Lower leg skin (tissue), 4 donors: ENCODE data around the gene SNX11. TPM values are rescaled to one million over a fixed set of nuclear protein-coding genes. Genes with fewer than 3 reads are reported as not detected.

Source experiments
- DNase-seq, 2 donors: peaks; one replicate each; pipeline ENCODE4 v3.0.0-alpha.2; 2019; ENCODE audit warnings: low spot score in 2 of 2
- H3K4me3 ChIP-seq: fragments of 200-600 bp; sonication (generic); 2 replicates; pipeline ENCODE4 v1.5.1; 2017; ENCODE audit warnings: mild to moderate bottlenecking, low read depth; ENCODE audit not compliant: poor library complexity, severe bottlenecking
- CTCF ChIP-seq, 3 donors: fragments of 450-650 bp; IDR thresholded peaks; one replicate each; pipeline ENCODE4 v1.5.1; 2016; ENCODE audit warnings: antibody characterized with exemption in 3 of 3, mild to moderate bottlenecking in 3 of 3, moderate library complexity in 2 of 3
- POLR2A ChIP-seq, 2 donors: fragments of 450-650 bp; IDR thresholded peaks; one replicate each; pipeline ENCODE4 v1.6.1; 2016 to 2017; ENCODE audit warnings: antibody characterized with exemption in 2 of 2, mild to moderate bottlenecking in 1 of 2, moderate library complexity in 1 of 2
- WGBS, 2 donors: methylation state at CpG; one replicate each; pipeline ENCODE4 v1.1.5; 2018; 5-methylcytosine and 5-hydroxymethylcytosine counted together
- intact Hi-C: fragments of 100-400 bp; cut with DNase I; formaldehyde crosslinking; loops from one replicate; pipeline ENCODE4 v1.15.0; 2023; ENCODE audit warnings: low total_unique reads
- total RNA-seq, 4 donors: library from RNA; depleted of rRNA; stranded (reverse); fragments of >200 nt; gene quantifications; one replicate each; pipeline ENCODE4 v1.1.0, GENCODE V29; 2016

SNX11 gene
- total RNA-seq, 4 donors from 2014 or later = 11.1 to 15.7 (median 13.0) TPM

GRCh38 chr17:48101012-48101720 lies 6.4 kb upstream of the SNX11 start, which contains the start of gene CBX1:
Gene CBX1, minus strand, starts transcription at chr17:48101478. Its CDS starts 24,474 bp downstream, at chr17:48077004.
- peak; percentile 88 to 98 for DNase-seq
- intact Hi-C loops = no loop called here
- 1% methylated on average over 19 to 32 of the region's 79 CpGs for WGBS, 2 donors
- TF ChIP-seq POLR2A (IDR thresholded peaks at IDR 0.05) (no peak), CTCF (IDR thresholded peaks at IDR 0.05) (no peak)
- H3K4me3 ChIP-seq = peak within 1 kb of the TSS; percentile 91

- TF ChIP-seq CTCF (IDR thresholded peaks at IDR 0.05) (no peak), POLR2A (IDR thresholded peaks at IDR 0.05) (no peak)
- no peak for DNase-seq
- 82 to 83% methylated on average over 19 of the region's 19 CpGs for WGBS, 2 donors
- no peak overlapping the region for H3K4me3 ChIP-seq
- intact Hi-C loops = no loop called here
Observed at GRCh38 chr17:48102043-48102750, 5.4 kb upstream of the SNX11 start.

GRCh38 chr17:48102798-48103715 lies 4.5 kb upstream of the SNX11 start:
- intact Hi-C loops = no loop called here
- TF ChIP-seq CTCF (IDR thresholded peaks at IDR 0.05) = no peak
- no peak for TF ChIP-seq POLR2A (IDR thresholded peaks at IDR 0.05)
- DNase-seq = no peak
- WGBS, 2 donors = 68 to 83% methylated on average over 14 of the region's 14 CpGs
- no peak overlapping the region for H3K4me3 ChIP-seq

GRCh38 chr17:48104440-48104839 lies 3.1 kb upstream of the SNX11 start:
- H3K4me3 ChIP-seq = no peak overlapping the region
- no peak for DNase-seq
- WGBS, 2 donors = 91% methylated on average over 7 of the region's 7 CpGs
- intact Hi-C loops = no loop called here
- TF ChIP-seq CTCF (IDR thresholded peaks at IDR 0.05) (no peak), POLR2A (IDR thresholded peaks at IDR 0.05) (no peak)

- TF ChIP-seq POLR2A (IDR thresholded peaks at IDR 0.05) (no peak), CTCF (IDR thresholded peaks at IDR 0.05) (no peak)
- intact Hi-C loops = loop anchor here (5.0 kb wide), 1 partner anchor 1386 kb away; no protein-coding TSS in a partner anchor
- H3K4me3 ChIP-seq = peak overlapping the region; percentile 59
- 33 to 44% methylated on average over 13 of the region's 13 CpGs for WGBS, 2 donors
- DNase-seq = no peak
Observed at GRCh38 chr17:48106802-48107136, 797 bp upstream of the SNX11 start.
